Bronchial epithelial cell (primary cell): ENCODE data around the gene GPR156. TPM values are rescaled to one million over a fixed set of nuclear protein-coding genes. Genes with fewer than 3 reads are reported as not detected.

Experiments used
- DNase-seq: peaks from one replicate; pipeline ENCODE4 v3.0.0-alpha.2; 2010; ENCODE audit warnings: low read depth
- FAIRE-seq: peaks from 2 replicates; lab custom pipeline; 2011; peaks lifted over from hg19 to GRCh38; lab: Jason Lieb, UNC
- H3K27me3 ChIP-seq: 2 replicates; pipeline ENCODE4 v1.5.1; 2011; ENCODE audit warnings: low read length; ENCODE audit not compliant: control insufficient read depth, insufficient read depth
- H3K36me3 ChIP-seq: 2 replicates; pipeline ENCODE4 v1.5.1; 2011; ENCODE audit warnings: low read length; ENCODE audit not compliant: control insufficient read depth, insufficient read depth
- H3K4me3 ChIP-seq: 2 replicates; pipeline ENCODE4 v1.5.1; 2011; ENCODE audit warnings: mild to moderate bottlenecking, low read depth, low read length, control low read depth
- total RNA-seq: library from RNA; depleted of rRNA; stranded (reverse); fragments of >200 nt; gene quantifications from 2 replicates; pipeline ENCODE4 v1.2.1, GENCODE V29; 2014
- TF ChIP-seq, protein P1 (sequence below): IDR thresholded peaks from 2 replicates; pipeline ENCODE4 v1.5.1; 2011; ENCODE audit warnings: mild to moderate bottlenecking, moderate library complexity, low read length, control low read depth, inconsistent platforms; ENCODE audit not compliant: insufficient read depth, severe bottlenecking

Gene GPR156
- total RNA-seq, 1 donor from 2014 or later, result under 0.01 TPM

DNA sequence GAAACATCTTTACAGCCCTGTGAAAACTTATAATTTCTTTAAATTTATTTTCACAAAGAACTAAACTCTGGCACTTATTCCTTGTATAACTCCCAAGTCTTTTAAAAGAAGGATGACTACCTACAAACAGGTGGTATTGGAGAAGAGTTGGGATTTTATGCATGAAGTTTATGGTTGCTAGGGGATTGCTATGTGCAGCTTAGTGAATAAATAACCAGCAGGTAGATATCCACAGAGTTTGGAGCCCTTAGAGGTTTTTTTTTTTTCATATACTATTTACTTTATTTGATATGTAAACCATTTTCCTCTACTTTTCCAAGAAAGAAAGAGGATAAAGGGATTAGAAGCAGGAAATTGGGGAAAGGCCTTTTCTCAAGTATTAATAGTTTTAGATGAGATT is 91.5 kb downstream of the GPR156 start:
- DNase-seq (no peak), FAIRE-seq (no peak)
- TF ChIP-seq, protein P1, sequence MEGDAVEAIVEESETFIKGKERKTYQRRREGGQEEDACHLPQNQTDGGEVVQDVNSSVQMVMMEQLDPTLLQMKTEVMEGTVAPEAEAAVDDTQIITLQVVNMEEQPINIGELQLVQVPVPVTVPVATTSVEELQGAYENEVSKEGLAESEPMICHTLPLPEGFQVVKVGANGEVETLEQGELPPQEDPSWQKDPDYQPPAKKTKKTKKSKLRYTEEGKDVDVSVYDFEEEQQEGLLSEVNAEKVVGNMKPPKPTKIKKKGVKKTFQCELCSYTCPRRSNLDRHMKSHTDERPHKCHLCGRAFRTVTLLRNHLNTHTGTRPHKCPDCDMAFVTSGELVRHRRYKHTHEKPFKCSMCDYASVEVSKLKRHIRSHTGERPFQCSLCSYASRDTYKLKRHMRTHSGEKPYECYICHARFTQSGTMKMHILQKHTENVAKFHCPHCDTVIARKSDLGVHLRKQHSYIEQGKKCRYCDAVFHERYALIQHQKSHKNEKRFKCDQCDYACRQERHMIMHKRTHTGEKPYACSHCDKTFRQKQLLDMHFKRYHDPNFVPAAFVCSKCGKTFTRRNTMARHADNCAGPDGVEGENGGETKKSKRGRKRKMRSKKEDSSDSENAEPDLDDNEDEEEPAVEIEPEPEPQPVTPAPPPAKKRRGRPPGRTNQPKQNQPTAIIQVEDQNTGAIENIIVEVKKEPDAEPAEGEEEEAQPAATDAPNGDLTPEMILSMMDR, result no peak
- Histone ChIP-seq H3K4me3 (no peak overlapping the region), H3K27me3 (no peaks in the 10 kb centered on the region), H3K36me3 (no peaks in the 10 kb centered on the region)

DNA sequence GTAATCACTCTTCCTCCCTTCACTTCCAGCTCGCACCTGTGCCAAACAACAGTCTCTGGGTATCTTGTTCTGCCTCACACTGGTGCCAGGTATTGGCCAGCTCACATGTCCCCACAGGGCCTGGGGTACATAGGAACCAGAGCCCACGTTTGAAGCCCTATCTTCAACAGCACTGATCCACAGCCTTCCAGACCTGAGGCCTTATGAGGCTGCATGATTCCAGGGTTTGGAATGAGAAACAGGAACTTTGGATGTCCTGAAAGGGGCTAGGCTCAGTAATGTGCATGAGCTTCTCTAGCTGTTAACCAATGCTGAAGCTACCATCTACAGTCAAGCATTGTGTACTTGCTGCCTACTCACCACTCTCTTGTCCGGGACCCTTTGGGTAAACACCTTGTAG is 92.4 kb downstream of the GPR156 start:
- no peaks in the 10 kb centered on the region for H3K36me3 ChIP-seq
- FAIRE-seq, result no peak
- no peak for DNase-seq
- no peak overlapping the region for H3K4me3 ChIP-seq
- TF ChIP-seq, protein P1, result no peak
- no peaks in the 10 kb centered on the region for H3K27me3 ChIP-seq

DNA sequence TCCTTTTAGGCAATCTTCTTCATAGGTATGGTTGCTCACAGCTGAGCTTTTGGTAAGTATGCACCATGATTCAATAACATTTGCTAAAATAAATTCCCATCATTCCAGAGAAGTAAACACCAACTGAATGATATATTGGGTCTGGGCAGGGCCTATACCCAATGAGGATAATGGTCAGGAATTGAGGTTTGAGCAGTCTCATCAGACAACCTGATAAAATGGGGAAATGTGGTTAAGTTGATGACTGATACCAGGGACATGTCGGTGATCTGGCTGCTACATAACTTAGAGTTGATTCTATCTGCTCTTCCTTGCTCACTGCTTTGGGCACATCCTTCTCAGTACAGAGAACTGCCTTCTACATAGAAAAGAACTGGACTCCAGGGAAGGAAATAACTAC is 92.9 kb downstream of the GPR156 start:
- FAIRE-seq (no peak), DNase-seq (no peak)
- Histone ChIP-seq H3K27me3 (no peaks in the 10 kb centered on the region), H3K36me3 (no peaks in the 10 kb centered on the region), H3K4me3 (no peak overlapping the region)
- TF ChIP-seq, protein P1, result no peak

DNA sequence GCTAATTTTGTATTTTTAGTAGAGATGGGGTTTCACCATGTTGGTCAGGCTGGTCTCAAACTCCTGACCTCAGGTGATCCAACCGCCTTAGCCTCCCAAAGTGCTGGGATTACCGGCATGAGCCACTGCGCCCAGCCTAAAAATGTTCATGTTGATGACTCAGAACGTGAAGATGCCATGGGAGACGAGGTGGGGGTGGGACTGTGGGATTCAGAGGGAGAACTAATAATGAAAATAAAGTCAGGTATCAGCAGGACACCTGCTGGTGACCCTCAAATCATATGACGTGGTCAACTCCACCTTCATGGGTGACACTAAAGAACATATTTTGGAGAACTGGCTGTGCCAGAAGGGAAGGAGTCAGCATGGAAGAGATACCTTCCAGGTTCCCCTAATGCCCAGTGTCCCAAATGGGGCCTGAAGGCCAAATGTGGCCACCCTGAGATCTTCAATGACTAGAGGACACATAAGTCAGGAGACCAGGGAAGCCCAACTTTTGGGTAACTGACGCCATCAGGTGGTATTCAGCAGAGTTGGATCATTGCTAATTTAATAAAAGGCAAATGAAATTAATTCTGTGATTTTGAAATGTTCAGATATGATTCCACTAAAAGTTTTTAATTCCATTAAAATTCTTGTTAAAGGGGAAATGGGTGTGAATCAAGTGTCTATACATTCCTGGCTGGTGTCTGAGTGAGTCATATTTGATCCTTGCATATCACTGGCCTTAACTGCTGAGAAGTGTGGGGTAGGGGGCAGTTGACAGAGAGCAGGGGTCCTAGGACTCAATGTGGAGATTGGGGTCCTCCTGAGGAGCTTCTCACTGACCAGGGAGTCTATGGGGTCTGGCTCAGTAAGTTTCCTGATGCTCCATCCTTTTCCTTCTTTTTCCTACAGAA is 102.2 kb downstream of the GPR156 start:
- Histone ChIP-seq H3K36me3 (no peaks in the 10 kb centered on the region), H3K27me3 (no peaks in the 10 kb centered on the region), H3K4me3 (no peak overlapping the region)
- FAIRE-seq, result no peak
- TF ChIP-seq, protein P1, result peak; percentile 28
- peak; percentile 49 for DNase-seq

DNA sequence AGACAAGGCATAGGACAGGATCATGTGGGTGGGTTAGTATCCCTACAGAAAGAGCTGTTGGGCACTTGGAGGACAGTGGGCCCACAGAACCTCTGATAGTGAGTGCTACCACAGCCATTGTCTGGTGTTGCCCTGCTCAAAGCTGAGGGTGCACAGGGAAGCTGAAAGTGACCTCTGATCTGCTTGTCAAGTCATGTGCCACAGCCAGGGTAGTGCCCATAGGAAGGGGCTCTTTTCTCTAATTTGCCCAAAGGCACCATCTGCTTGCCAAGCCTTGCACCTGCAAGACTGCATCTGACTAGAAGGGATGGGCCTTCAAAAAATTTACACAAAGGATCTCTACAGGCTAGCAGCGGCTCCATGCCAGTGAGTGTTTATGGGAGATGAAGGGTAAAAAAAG is 103.4 kb downstream of the GPR156 start:
- DNase-seq (no peak), FAIRE-seq (no peak)

More for the DNA sequence above, 103.4 kb downstream of the GPR156 start:
- no peak overlapping the region for H3K4me3 ChIP-seq
- H3K27me3 ChIP-seq, result no peaks in the 10 kb centered on the region
- TF ChIP-seq, protein P1, result peak; percentile 29
- no peaks in the 10 kb centered on the region for H3K36me3 ChIP-seq
